Measurements from ENCODE around the gene FBXW12.

Gene FBXW12

DNA sequence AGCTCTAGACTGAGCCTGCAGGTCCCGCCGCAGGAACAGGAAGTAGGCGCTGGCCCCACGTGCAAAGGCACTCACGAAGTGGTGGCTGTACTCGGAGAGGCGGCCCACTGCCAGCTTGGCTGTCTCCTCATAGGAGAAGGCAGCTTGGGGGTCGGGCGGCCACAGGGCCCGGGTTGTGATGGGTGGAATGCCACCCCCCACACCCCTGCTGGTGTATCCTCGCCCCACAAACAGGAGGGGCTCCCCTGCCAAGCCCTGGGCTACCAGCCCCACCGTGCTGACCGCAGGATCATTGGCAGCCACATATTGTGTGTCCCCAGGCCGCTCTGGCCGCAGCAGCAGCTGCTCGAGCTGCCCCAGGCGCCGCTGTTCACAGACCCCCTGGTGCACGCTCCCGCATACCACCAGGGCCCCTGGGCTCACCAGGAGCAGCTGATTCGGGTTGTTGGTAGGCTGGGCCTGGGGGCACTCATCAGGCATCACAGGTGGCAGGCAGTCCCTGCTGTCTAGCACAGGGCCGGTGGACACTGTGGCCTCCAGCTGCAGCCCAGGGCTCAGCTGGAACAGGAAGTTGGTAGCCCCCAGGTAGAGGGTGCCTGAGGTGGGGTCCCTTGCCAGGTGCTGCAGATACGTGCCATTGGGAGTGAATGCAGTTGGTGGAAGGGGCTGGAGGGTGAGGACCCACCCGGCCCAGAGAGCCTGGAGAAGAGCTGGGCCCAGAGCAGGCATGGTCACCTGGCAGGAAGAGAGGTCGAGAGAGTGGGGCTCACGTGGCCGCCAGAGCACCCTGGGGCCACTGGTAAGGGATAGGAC lies 52.1 kb downstream of the FBXW12 start:
- FAIRE-seq, result no peak

DNA sequence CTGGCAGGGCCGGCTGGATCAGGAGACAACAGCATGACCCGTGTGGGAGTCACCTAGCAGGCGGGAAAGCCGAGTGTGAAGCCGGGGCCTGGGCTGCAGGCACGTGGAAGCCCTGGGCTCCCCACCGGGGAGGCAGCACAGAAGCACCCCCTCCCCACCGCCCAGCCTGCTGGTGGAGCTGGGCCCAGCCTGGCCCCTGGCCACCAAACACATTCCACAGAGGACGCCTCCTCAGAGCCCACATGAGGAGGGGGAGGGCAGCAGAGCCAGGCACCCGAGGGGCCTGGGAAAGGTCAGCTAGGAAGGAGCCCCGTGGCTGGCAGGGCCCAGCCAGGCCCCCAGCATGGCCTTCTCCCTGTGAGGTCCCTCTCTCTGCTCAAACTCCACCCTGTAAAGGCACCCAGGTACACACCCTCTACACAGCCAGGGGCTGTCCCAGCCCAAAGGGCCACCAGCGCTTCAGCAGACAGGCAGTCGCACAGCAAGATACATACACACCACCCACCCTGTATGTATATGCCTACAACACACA lies 53.3 kb downstream of the FBXW12 start:
- FAIRE-seq, result no peak

DNA sequence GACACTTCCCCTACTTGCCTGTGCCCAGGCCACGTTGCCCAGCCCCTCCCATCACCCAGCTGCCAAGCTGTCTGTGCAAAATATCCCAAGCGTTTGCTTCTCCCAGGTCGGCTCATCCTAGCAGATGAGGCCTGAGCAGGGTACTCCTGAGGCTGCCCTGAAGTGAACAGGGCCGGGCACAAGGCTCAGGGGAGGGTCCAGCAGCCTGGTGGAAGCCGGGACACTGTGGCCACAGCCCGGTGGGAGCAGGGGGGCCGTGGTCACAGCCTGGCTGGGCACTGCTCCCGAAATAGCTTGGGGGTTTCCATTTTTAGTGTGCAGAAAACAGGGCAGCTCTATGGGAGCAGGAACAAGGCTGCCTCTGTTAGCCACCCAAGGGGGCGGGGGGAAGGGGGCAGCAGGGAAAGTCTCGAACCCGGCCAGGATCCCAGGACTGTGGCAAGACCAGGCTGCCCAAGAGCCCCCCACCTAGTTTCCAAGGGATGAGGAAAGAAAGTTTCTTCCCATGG lies 54.4 kb downstream of the FBXW12 start:
- no peak for FAIRE-seq

GRCh38 chr3:48426944-48427629 lies 55.1 kb downstream of the FBXW12 start:
- FAIRE-seq, result no peak

GRCh38 chr3:48427630-48427962 lies 55.6 kb downstream of the FBXW12 start:
- FAIRE-seq, result no peak

GRCh38 chr3:48428088-48428571 lies 56.1 kb downstream of the FBXW12 start:
- no peak for FAIRE-seq

- no peak for FAIRE-seq
Observed at GRCh38 chr3:48428572-48429316, 56.7 kb downstream of the FBXW12 start.

DNA sequence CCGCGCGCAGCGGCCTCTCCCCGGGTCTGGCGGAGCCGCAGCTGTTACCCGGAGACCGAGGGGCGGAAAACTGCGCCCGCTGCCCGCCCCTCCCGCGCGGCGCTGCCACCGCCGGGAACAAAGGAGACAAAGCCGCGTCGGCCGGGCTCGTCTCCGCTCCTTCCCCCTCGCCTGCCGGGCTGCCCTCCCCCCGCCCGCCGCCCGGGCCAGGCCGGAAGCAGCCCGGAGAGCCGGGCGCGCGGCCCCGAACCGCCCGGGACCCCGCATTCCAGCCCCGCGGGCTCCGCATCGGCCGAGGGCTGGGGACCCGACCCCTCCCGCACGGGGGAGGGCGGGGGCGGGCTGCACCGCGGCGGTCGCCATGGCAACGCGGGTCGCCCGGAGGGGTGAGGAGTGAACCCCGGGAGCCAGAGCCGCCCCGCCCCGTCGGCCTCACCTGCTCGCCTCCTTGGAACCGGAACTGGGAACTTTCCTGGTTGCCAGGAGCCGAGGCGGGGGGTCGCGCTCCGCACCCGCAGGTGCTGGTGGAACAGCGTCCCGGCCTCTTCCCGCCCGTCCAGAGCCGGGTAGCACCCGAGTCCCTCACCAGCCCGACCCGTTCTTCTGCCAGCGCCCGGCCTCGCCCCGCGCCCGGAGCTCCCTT lies 57.4 kb downstream of the FBXW12 start:
- FAIRE-seq, result no peak

- no peak for FAIRE-seq
Observed at GRCh38 chr3:48429960-48430707, 58.1 kb downstream of the FBXW12 start, which contains the start of gene PLXNB1. PLXNB1 (minus strand) TSS chr3:48430086; CDS start chr3:48424611, 5,475 bp downstream.

DNA sequence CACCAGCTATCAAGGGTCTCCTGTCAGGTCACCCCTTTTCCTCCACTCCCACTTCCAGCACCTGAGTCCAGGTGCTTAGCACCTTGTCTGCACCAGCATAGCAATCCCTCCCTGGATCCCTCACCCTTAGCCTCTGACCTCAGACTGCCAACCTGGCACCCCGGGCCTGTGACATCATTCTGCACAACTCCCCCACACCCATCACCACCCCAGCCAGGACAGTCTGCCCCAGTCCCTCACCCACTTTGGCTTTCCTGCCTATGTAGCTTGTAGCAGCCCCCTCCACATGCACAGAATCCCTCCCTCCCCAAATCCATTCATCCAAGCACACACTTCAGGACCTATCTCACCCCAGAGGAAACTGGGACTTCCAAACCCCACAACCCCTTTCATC lies 58.7 kb downstream of the FBXW12 start:
- no peak for FAIRE-seq

GRCh38 chr3:48431224-48432029 lies 59.4 kb downstream of the FBXW12 start:
- no peak for FAIRE-seq

DNA sequence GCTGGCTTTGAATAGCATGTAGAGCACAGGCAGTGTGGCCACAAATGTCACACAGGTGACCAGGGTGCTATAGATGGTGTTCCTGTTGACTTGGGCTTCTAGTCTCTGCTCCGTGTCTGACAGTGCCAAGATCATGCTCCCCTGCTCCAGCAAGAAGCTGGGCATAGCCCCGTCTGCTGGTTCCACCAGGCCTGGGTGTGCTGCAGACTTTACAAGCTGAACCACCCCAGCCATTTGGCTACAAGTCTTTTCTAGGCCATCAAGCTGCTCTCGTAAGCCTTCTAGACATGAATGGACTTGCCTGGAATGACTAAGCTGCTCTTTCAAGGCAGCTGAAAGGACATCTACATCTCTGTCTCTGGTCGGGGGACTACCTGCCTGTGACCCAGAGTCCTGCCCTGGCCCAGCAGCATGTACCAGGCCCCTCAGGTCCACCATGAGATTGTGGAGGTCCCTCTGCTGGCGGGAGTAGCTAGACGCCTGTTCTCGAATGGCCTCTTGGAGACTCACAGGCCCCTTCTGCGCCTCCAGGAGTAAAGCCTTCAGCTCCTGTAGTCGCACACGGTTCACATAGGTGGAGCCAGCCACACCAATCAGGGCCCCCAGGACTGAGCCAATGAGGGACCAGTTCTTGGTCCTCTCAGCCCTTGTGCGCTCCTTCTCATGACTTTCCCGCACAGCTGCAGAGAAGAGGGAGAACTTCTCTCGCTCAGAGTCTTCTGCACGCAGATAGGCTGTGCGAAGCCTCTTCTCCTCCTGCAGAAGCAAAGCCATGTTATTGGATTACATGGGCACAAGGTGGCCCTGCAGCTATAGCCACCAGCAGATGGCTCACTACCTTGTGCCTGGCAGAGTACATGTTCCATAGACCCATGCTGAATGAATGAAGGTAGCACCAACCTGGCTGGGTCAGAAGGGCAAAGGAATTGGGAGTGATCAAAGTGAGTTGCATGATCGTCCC lies 60.7 kb downstream of the FBXW12 start:
- no peak for FAIRE-seq

DNA sequence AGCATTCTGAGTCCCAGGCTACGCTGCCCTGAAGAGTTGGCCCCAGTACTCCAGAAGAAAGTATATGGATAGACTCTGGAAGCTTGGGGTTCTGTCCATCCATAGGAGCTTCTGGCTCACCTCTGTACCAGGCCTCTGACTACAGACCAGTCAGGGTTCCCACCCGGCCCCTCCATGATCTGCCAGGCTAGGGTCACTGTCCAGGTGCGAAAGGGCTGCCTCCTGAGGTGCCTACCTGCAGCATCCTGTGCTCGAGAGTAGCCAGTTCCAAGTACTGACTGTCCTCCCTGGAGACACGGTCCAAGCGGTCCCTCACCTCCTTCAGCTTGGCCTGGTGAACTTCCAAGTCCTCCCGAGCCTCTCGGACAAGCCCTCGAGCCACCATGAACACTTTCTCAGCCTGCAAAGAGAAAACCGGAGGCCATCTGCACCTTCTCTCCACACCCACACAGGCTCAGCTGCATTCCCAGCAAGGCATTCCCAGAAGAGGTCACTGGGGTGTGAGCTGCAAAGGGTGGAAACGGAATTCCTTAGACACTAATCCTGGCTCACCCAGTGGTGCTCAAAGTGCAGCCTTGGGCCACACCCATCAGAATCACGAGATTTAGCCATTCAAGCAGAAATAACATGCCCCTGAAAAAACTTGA lies 61.6 kb downstream of the FBXW12 start:
- FAIRE-seq, result no peak

DNA sequence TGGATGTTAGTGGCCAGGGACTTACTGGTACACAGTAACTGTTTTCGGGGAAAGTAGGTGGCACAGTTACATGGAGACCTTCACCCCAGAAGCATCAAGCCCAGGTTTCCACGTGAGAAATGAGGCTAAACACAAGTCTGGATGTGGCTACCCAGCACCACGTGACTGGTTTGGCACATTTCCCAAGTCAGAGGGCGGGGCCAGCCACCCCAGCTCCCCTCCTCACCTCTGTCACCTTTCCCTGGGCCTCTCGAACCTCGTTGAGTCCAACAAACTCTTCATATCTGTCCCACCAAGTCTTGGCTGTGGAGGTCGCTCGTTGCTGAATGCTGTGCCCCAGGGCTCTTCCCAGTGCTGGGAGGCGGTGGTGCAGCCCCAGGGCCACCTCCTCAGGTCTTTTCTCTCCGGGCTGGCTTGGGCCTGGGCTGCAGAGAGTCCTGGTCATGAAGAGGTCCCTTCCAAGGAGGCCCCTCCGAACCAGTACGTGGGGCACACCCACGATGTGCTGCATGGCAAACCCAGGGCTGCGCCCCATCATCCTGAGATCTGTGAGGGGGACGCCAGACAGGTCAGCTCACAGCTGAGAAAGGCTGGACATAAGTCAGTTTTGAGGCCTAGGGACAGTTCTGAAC lies 62.7 kb downstream of the FBXW12 start:
- FAIRE-seq, result no peak

GRCh38 chr3:48435223-48435595 lies 63.2 kb downstream of the FBXW12 start:
- FAIRE-seq, result no peak

- peak; percentile 42 for FAIRE-seq
Observed at GRCh38 chr3:48435774-48436476, 63.9 kb downstream of the FBXW12 start.

GRCh38 chr3:48436477-48436787 lies 64.4 kb downstream of the FBXW12 start:
- FAIRE-seq, result no peak

DNA sequence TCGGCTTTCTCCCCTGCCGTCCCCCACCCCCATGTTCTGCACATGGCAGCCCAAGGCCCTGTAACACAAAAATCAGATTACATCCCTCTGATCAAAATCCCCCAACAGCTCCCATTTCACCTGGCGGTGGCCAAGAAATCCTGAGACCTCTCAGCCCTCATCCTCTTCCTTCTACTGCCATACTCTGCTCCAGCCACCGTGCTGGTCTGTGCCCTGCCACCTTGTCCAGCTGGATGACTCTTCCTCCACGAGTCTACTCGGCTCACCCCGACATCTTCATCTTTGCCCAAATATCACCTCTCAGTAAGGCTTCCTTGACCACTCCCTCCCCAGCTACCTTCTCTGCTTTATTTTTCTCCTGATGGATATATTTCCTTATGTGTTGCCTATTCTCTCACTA lies 64.8 kb downstream of the FBXW12 start:
- no peak for FAIRE-seq

All from TTC549 (cell line).